ENCODE data around the gene CSKMT. TPM values are rescaled to one million over a fixed set of nuclear protein-coding genes. Genes with fewer than 3 reads are reported as not detected.

Gene CSKMT
- polyA plus RNA-seq, 12 donors, result 2.3 to 3.6 (median 2.8) TPM; not detected in 2

GRCh38 chr11:62715150-62716130, 50.3 kb downstream of the CSKMT start:
- DNase-seq, result no peak

- no peak for DNase-seq
Observed at GRCh38 chr11:62716206-62716605, 51.1 kb downstream of the CSKMT start.

- no peak for DNase-seq
Observed at GRCh38 chr11:62716816-62717215, 51.7 kb downstream of the CSKMT start.

Other genes with a start within 250 kb of the CSKMT start
- not detected for gene SCGB1A1, start 246.3 kb upstream of the CSKMT start, polyA plus RNA-seq (ENCODE audit: insufficient read length in 12 of 12)
- gene AHNAK, start 118.5 kb upstream of the CSKMT start, polyA plus RNA-seq (ENCODE audit: insufficient read length in 12 of 12), result 100 to 1,000 TPM; 101 to 395 (median 301) TPM
- gene EEF1G, start 91.4 kb upstream of the CSKMT start, polyA plus RNA-seq (ENCODE audit: insufficient read length in 12 of 12), result 1,000 to 10,000 TPM in 11 of 12 donors, 100 to 1,000 TPM in 1; 357 to 3,515 (median 3,174) TPM
- 10 to 100 TPM in 10 of 12 donors, 1 to 10 TPM in 1, not detected in 1; 7.8 to 17.4 (median 14.4) TPM for gene TUT1, start 73.8 kb upstream of the CSKMT start, polyA plus RNA-seq (ENCODE audit: insufficient read length in 12 of 12)
- gene MTA2, start 63.4 kb upstream of the CSKMT start, polyA plus RNA-seq (ENCODE audit: insufficient read length in 12 of 12), result 100 to 1,000 TPM in 1 of 12 donors, 10 to 100 TPM in 11; 29.1 to 168 (median 45.1) TPM
- 10 to 100 TPM in 11 of 12 donors, not detected in 1; 12.1 to 35.5 (median 16.2) TPM for gene EML3, start 52.5 kb upstream of the CSKMT start, polyA plus RNA-seq (ENCODE audit: insufficient read length in 12 of 12)
- gene ROM1, start 52.1 kb upstream of the CSKMT start, polyA plus RNA-seq (ENCODE audit: insufficient read length in 12 of 12), result 1 to 10 TPM in 9 of 12 donors, under 1 TPM in 1, not detected in 2; 0.87 to 3.2 (median 1.6) TPM
- gene B3GAT3, start 43.3 kb upstream of the CSKMT start, polyA plus RNA-seq (ENCODE audit: insufficient read length in 12 of 12), result 10 to 100 TPM in 11 of 12 donors, not detected in 1; 13.2 to 40.2 (median 15.7) TPM
- 100 to 1,000 TPM; 131 to 283 (median 176) TPM for gene GANAB, start 18.7 kb upstream of the CSKMT start, polyA plus RNA-seq (ENCODE audit: insufficient read length in 12 of 12)
- gene INTS5, start 12.0 kb upstream of the CSKMT start, polyA plus RNA-seq (ENCODE audit: insufficient read length in 12 of 12), result 10 to 100 TPM in 7 of 12 donors, 1 to 10 TPM in 4, not detected in 1; 8.0 to 13.0 (median 10.7) TPM
- 10 to 100 TPM in 11 of 12 donors, not detected in 1; 27.4 to 66.5 (median 34.9) TPM for gene C11orf98, start 102 bp upstream of the CSKMT start, polyA plus RNA-seq (ENCODE audit: insufficient read length in 12 of 12)
- 1 to 10 TPM in 10 of 12 donors, not detected in 2; 4.2 to 6.5 (median 4.7) TPM for gene UQCC3, start 6.4 kb downstream of the CSKMT start, polyA plus RNA-seq (ENCODE audit: insufficient read length in 12 of 12)
- gene LBHD1, start 7.0 kb downstream of the CSKMT start, polyA plus RNA-seq (ENCODE audit: insufficient read length in 12 of 12), result 1 to 10 TPM in 11 of 12 donors, not detected in 1; 3.3 to 9.5 (median 6.4) TPM
- 100 to 1,000 TPM in 11 of 12 donors, not detected in 1; 110 to 172 (median 124) TPM for gene UBXN1, start 13.8 kb downstream of the CSKMT start, polyA plus RNA-seq (ENCODE audit: insufficient read length in 12 of 12)
- gene LRRN4CL, start 24.2 kb downstream of the CSKMT start, polyA plus RNA-seq (ENCODE audit: insufficient read length in 12 of 12), result 10 to 100 TPM in 11 of 12 donors, not detected in 1; 13.6 to 31.1 (median 17.5) TPM
- gene BSCL2, start 42.1 kb downstream of the CSKMT start, polyA plus RNA-seq (ENCODE audit: insufficient read length in 12 of 12), result 10 to 100 TPM in 11 of 12 donors, not detected in 1; 16.3 to 71.7 (median 23.7) TPM
- 1 to 10 TPM in 1 of 12 donors, under 1 TPM in 8, not detected in 3; 0.34 to 1.2 (median 0.70) TPM for gene GNG3, start 42.4 kb downstream of the CSKMT start, polyA plus RNA-seq (ENCODE audit: insufficient read length in 12 of 12)
- gene HNRNPUL2, start 62.1 kb downstream of the CSKMT start, polyA plus RNA-seq (ENCODE audit: insufficient read length in 12 of 12), result 10 to 100 TPM in 11 of 12 donors, not detected in 1; 40.6 to 57.1 (median 49.4) TPM
- 10 to 100 TPM in 11 of 12 donors, not detected in 1; 26.5 to 59.9 (median 30.2) TPM for gene TTC9C, start 63.2 kb downstream of the CSKMT start, polyA plus RNA-seq (ENCODE audit: insufficient read length in 12 of 12)
- gene ZBTB3, start 88.8 kb downstream of the CSKMT start, polyA plus RNA-seq (ENCODE audit: insufficient read length in 12 of 12), result 1 to 10 TPM in 10 of 12 donors, not detected in 2; 3.1 to 5.1 (median 4.2) TPM
- gene POLR2G, start 96.3 kb downstream of the CSKMT start, polyA plus RNA-seq (ENCODE audit: insufficient read length in 12 of 12), result 100 to 1,000 TPM in 2 of 12 donors, 10 to 100 TPM in 9, not detected in 1; 60.7 to 102 (median 88.3) TPM
- 10 to 100 TPM in 11 of 12 donors, not detected in 1; 11.8 to 67.7 (median 14.6) TPM for gene TAF6L, start 106.1 kb downstream of the CSKMT start, polyA plus RNA-seq (ENCODE audit: insufficient read length in 12 of 12)
- gene TMEM179B, start 122.1 kb downstream of the CSKMT start, polyA plus RNA-seq (ENCODE audit: insufficient read length in 12 of 12), result 10 to 100 TPM in 11 of 12 donors, not detected in 1; 25.7 to 41.4 (median 28.8) TPM
- 10 to 100 TPM in 10 of 12 donors, not detected in 2; 11.9 to 16.9 (median 15.1) TPM for gene TMEM223, start 126.7 kb downstream of the CSKMT start, polyA plus RNA-seq (ENCODE audit: insufficient read length in 12 of 12)
- 100 to 1,000 TPM in 1 of 12 donors, 10 to 100 TPM in 10, not detected in 1; 55.0 to 132 (median 69.9) TPM for gene NXF1, start 140.1 kb downstream of the CSKMT start, polyA plus RNA-seq (ENCODE audit: insufficient read length in 12 of 12)
- 10 to 100 TPM in 11 of 12 donors, not detected in 1; 29.8 to 50.9 (median 34.3) TPM for gene STX5, start 166.7 kb downstream of the CSKMT start, polyA plus RNA-seq (ENCODE audit: insufficient read length in 12 of 12)
- under 1 TPM in 2 of 12 donors, not detected in 10; 0.42 to 0.80 TPM for gene TEX54, start 167.5 kb downstream of the CSKMT start, polyA plus RNA-seq (ENCODE audit: insufficient read length in 12 of 12)
- gene WDR74, start 174.3 kb downstream of the CSKMT start, polyA plus RNA-seq (ENCODE audit: insufficient read length in 12 of 12), result 10 to 100 TPM in 11 of 12 donors, not detected in 1; 19.1 to 36.6 (median 30.7) TPM
- gene SLC3A2, start 215.6 kb downstream of the CSKMT start, polyA plus RNA-seq (ENCODE audit: insufficient read length in 12 of 12), result 100 to 1,000 TPM in 1 of 12 donors, 10 to 100 TPM in 10, not detected in 1; 32.8 to 132 (median 44.9) TPM

All from muscle of arm (tissue), 12 donors.